OCI-LY3 (cell line): ENCODE data around the gene PTCD2.
A peak's percentile ranks its signal among the peaks of the same experiment; 100 is the strongest.
"Not testable (repeated sequence)": the region's sequence is repeated elsewhere in the genome, so short reads cannot be mapped to it uniquely, and the experiment has no call there.

ENCODE experiments used
- H2AFZ ChIP-seq: fragments of 200-600, 300-600 bp; shearing (Covaris generic); 2 replicates; pipeline ENCODE4 v1.6.0; 2014; ENCODE audit warnings: antibody characterized with exemption, low read depth, low read length
- H3K27ac ChIP-seq: fragments of 200-600, 300-600 bp; sonication (generic); 2 replicates; pipeline ENCODE4 v1.5.1; 2014; ENCODE audit warnings: mild to moderate bottlenecking, low read length, moderate library complexity, mixed read lengths
- H3K27me3 ChIP-seq: fragments of 200-600, 300-600 bp; sonication (generic); 2 replicates; pipeline ENCODE4 v1.6.1; 2014; ENCODE audit warnings: low read depth, low read length, mixed read lengths
- H3K36me3 ChIP-seq: fragments of 200-600, 300-600 bp; sonication (generic); replicated peaks from 2 replicates; pipeline ENCODE3; 2014; ENCODE audit warnings: low read depth, low read length, mixed read lengths
- H3K4me1 ChIP-seq: fragments of 300-600, 200-600 bp; sonication (generic); 2 replicates; pipeline ENCODE4 v1.6.1; 2014; ENCODE audit warnings: low read length, mixed read lengths
- H3K4me2 ChIP-seq: fragments of 200-600, 300-600 bp; sonication (generic); 2 replicates; pipeline ENCODE4 v1.6.1; 2014; ENCODE audit warnings: low read length, mixed read lengths
- H3K4me3 ChIP-seq: fragments of 300-600, 200-600 bp; sonication (generic); 2 replicates; pipeline ENCODE4 v1.5.1; 2014; ENCODE audit warnings: antibody characterized with exemption, mild to moderate bottlenecking, low read length, moderate library complexity
- H3K79me2 ChIP-seq: fragments of 300-600, 200-600 bp; shearing (Covaris generic); 2 replicates; pipeline ENCODE4 v1.6.1; 2014; ENCODE audit warnings: mild to moderate bottlenecking, low read length, mixed read lengths
- H3K9ac ChIP-seq: fragments of 300-600, 200-600 bp; shearing (Covaris generic); 2 replicates; pipeline ENCODE4 v1.6.0; 2014; ENCODE audit warnings: mild to moderate bottlenecking, low read length, moderate library complexity
- H3K9me3 ChIP-seq: fragments of 200-600, 300-600 bp; shearing (Covaris generic); 2 replicates; pipeline ENCODE4 v1.6.1; 2014; ENCODE audit warnings: low read length, mixed read lengths; ENCODE audit not compliant: insufficient read depth
- H4K20me1 ChIP-seq: fragments of 200-600, 300-600 bp; sonication (generic); 2 replicates; pipeline ENCODE4 v1.6.1; 2016; ENCODE audit warnings: low read length, mixed read lengths; ENCODE audit not compliant: insufficient read depth
- EZH2phosphoT487 ChIP-seq: fragments of 200-600 bp; shearing (Covaris generic); IDR thresholded peaks from 2 replicates; pipeline ENCODE4 v1.6.1; 2018; ENCODE audit warnings: antibody characterized with exemption, mixed run types, low read depth
- TF ChIP-seq, protein P1 (sequence below): fragments of 200-600, 300-600 bp; sonication (generic); IDR thresholded peaks from 2 replicates; pipeline ENCODE4 v1.5.1; 2014; ENCODE audit warnings: antibody characterized with exemption, low read length, low read depth

PTCD2 gene

DNA sequence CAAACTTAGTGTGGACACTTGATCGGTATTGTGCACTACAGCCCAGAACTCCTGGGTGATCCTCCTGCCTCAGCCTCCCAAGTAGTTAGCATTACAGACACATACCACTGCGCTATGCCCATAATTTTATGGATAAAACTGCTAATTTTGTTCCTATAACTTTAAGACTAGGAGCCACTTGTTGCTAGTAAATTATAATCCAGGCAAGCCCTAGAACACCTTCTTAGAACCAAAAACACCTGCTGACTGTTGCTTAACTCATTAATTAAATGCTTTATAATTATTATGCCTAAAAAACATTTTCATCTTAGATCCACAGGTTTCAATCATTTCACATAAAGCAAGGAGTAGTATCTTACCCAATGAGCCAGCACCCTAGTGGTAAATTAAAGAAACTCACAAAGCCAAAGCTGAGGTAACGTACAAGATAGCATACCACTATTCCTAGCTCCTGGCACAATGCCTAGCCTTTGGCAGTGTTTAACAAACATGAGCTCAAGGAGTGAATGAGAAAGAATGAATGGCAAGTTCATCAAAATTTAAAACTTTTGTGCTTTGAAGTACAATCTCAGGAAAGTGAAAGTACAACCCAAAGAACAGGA, 5.5 kb upstream of the PTCD2 start:
- no peaks in the 10 kb centered on the region for H3K9me3 ChIP-seq
- peaks cover 8% of the 10 kb centered on the region for H3K36me3 ChIP-seq
- no peaks in the 10 kb centered on the region for H3K27me3 ChIP-seq
- peaks cover 6% of the 10 kb centered on the region for H3K4me1 ChIP-seq
- H3K4me3 ChIP-seq, result no peak overlapping the region
- H3K27ac ChIP-seq, result no peak overlapping the region
- H3K4me2 ChIP-seq, result no peak overlapping the region
- no peak overlapping the region for H3K9ac ChIP-seq
- no peaks in the 10 kb centered on the region for H4K20me1 ChIP-seq
- peaks cover 64% of the 10 kb centered on the region for H3K79me2 ChIP-seq
- no peak for TF ChIP-seq EZH2phosphoT487
- H2AFZ ChIP-seq, result no peak overlapping the region

DNA sequence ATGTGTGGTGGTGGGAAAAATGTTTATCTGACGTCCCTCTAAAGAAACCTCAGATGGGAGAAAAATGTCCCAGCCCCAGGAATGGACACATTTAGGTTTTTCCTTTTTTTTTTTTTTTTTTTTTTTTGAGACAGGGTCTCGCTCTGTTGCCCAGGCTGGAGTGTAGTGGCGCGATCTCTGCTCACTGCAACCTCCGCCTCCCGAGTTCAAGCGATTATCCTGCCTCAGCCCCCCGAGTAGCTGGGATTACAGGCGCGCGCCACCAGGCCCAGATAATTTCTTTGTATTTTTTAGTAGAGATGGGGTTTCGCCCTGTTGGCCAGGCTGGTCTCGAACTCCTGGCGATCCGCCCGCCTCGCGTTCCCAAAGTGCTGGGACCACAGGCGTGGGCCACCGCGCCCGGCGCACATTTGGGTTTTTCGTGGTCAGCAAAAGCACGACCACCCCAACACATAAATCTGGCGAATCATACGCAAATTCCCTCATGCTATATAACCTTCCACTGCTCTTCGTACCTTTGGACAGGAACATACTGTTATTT, 668 bp upstream of the PTCD2 start:
- H4K20me1 ChIP-seq, H3K36me3 ChIP-seq, H3K9me3 ChIP-seq, H3K27me3 ChIP-seq: not testable (repeated sequence)
- Histone ChIP-seq H3K4me1 (peaks cover 14% of the 10 kb centered on the region), H3K4me2 (peak overlapping the region; percentile 79), H3K4me3 (peak overlapping the region; percentile 88), H3K79me2 (peaks cover 70% of the 10 kb centered on the region), H2AFZ (peak overlapping the region; percentile 78), H3K27ac (peak overlapping the region; percentile 68), H3K9ac (peak overlapping the region; percentile 91)

DNA sequence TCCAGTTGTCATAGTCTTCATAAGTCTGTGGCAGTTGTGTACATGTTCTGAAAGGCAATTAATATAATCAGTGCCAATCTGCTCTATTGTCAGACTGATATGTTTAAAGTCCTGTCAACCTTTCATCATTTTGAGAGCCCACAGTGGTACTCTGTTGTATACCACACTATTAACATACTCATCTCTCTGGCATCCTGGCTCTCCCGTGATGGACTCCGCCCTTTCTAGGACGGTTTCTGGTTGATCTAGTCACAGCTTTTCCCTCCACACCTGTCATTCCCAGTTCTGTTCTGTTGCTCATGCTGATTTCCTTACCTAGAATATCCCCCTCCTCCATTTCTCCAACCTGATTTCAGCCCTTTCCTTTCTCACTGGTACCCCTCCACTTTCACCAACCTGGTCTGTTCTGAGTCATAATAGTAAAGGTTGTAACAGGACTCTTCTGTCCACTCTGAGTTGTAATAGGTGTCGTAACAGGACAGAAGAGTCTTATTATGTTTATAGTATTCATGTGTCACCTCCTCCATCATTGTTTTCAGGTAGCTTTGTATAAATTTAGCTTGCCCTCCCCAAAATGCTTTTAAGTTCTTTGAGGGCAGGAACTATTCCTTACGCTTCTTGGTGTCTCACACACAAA, 4.1 kb downstream of the PTCD2 start:
- peaks cover 20% of the 10 kb centered on the region for H3K36me3 ChIP-seq
- no peaks in the 10 kb centered on the region for H4K20me1 ChIP-seq
- no peaks in the 10 kb centered on the region for H3K27me3 ChIP-seq
- TF ChIP-seq, protein P1, sequence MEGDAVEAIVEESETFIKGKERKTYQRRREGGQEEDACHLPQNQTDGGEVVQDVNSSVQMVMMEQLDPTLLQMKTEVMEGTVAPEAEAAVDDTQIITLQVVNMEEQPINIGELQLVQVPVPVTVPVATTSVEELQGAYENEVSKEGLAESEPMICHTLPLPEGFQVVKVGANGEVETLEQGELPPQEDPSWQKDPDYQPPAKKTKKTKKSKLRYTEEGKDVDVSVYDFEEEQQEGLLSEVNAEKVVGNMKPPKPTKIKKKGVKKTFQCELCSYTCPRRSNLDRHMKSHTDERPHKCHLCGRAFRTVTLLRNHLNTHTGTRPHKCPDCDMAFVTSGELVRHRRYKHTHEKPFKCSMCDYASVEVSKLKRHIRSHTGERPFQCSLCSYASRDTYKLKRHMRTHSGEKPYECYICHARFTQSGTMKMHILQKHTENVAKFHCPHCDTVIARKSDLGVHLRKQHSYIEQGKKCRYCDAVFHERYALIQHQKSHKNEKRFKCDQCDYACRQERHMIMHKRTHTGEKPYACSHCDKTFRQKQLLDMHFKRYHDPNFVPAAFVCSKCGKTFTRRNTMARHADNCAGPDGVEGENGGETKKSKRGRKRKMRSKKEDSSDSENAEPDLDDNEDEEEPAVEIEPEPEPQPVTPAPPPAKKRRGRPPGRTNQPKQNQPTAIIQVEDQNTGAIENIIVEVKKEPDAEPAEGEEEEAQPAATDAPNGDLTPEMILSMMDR, result no peak
- TF ChIP-seq EZH2phosphoT487, result no peak
- H3K9ac ChIP-seq, result no peak overlapping the region
- no peak overlapping the region for H3K4me3 ChIP-seq
- peaks cover 24% of the 10 kb centered on the region for H3K79me2 ChIP-seq
- peaks cover 8% of the 10 kb centered on the region for H3K4me1 ChIP-seq
- no peaks in the 10 kb centered on the region for H3K9me3 ChIP-seq
- no peak overlapping the region for H2AFZ ChIP-seq
- no peak overlapping the region for H3K4me2 ChIP-seq
- no peak overlapping the region for H3K27ac ChIP-seq

DNA sequence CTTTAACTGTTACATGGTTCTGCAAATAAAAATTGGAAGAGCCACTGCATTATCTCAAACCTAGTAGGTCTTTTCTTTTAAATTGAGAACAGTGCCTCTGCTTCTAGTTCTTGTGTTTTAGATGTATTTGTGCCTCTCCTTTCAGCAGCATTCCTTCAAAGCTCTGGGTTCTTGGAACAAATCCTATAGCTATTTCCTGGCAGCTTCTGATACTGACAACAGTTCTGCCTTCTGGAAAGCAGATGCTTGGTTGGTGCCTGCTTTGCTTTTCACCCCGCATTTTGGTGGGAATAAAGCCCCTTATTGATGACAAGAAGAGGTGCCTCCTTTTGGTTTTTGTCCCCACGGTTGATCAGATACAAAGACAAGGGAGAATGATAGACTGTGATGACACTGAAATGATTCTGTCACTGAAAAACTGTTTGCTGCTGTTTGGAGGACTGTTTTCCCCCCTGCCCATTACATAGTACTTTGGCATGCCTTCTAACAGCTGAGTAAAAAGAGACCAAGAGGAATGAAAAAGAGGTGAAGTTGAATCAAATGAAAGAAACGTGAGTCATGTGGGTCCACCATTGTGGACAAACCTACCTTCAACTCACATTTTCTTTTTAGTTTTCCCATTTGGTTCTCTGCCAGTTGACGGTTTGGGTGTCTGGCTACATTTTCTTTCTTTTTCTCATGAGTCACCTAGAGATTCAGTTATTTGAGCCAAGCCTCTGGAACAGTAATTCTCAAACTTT, 5.6 kb downstream of the PTCD2 start:
- H4K20me1 ChIP-seq, result no peaks in the 10 kb centered on the region
- no peak overlapping the region for H3K4me2 ChIP-seq
- H3K9me3 ChIP-seq, result no peaks in the 10 kb centered on the region
- no peak overlapping the region for H3K4me3 ChIP-seq
- TF ChIP-seq, protein P1, result no peak
- TF ChIP-seq EZH2phosphoT487, result no peak
- peaks cover 23% of the 10 kb centered on the region for H3K36me3 ChIP-seq
- H3K27ac ChIP-seq, result no peak overlapping the region
- H3K4me1 ChIP-seq, result peaks cover 8% of the 10 kb centered on the region
- no peaks in the 10 kb centered on the region for H3K27me3 ChIP-seq
- H2AFZ ChIP-seq, result no peak overlapping the region
- H3K9ac ChIP-seq, result no peak overlapping the region
- H3K79me2 ChIP-seq, result peaks cover 11% of the 10 kb centered on the region

DNA sequence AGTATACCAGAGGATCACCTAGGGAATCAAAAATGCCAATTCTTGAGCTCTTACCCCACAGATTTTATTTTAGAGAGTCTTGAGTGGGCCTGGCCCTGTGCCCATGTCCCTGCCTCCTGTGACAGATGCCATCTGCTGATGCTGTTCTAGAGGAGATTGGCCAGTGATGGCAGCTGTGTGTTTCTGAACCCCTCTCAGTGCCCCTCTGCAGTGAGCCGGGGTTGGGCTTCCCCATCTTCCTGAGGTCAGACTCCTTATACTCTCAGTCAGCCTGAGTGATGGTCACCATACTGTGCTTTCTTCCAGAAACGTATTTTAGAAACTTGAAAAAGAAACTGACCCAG, 6.1 kb downstream of the PTCD2 start:
- Histone ChIP-seq H3K4me2 (no peak overlapping the region), H3K36me3 (peaks cover 23% of the 10 kb centered on the region), H3K9me3 (no peaks in the 10 kb centered on the region), H3K27me3 (no peaks in the 10 kb centered on the region), H3K9ac (no peak overlapping the region), H3K4me3 (no peak overlapping the region), H3K27ac (no peak overlapping the region), H2AFZ (no peak overlapping the region), H3K4me1 (peaks cover 6% of the 10 kb centered on the region), H3K79me2 (peaks cover 6% of the 10 kb centered on the region), H4K20me1 (no peaks in the 10 kb centered on the region)
- no peak for TF ChIP-seq EZH2phosphoT487
- TF ChIP-seq, protein P1, result no peak
